ENCODE data around the gene C5orf34.

- TF ChIP-seq POLR2A (IDR thresholded peaks at IDR 0.05; ENCODE audit: low read depth, low read length): no peak
- no peak for TF ChIP-seq TAF1 (IDR thresholded peaks at IDR 0.05; ENCODE audit: borderline replicate concordance, low read depth, low read length)
- TF ChIP-seq POLR2AphosphoS5 (IDR thresholded peaks at IDR 0.05; ENCODE audit: low read depth, low read length): no peak
Observed at GRCh38 chr5:43514471-43514815, 505 bp downstream of the C5orf34 start.

Measured in GM12892 (cell line).